OCI-LY3 (cell line): ENCODE results near the gene STOML2.

Experiments used
- EZH2phosphoT487 ChIP-seq: fragments of 200-600 bp; shearing (Covaris generic); IDR thresholded peaks from 2 replicates; pipeline ENCODE4 v1.6.1; 2018; ENCODE audit warnings: antibody characterized with exemption, mixed run types, low read depth
- TF ChIP-seq, protein P1 (sequence below): fragments of 200-600, 300-600 bp; sonication (generic); IDR thresholded peaks from 2 replicates; pipeline ENCODE4 v1.5.1; 2014; ENCODE audit warnings: antibody characterized with exemption, low read length, low read depth

- TF ChIP-seq, protein P1, sequence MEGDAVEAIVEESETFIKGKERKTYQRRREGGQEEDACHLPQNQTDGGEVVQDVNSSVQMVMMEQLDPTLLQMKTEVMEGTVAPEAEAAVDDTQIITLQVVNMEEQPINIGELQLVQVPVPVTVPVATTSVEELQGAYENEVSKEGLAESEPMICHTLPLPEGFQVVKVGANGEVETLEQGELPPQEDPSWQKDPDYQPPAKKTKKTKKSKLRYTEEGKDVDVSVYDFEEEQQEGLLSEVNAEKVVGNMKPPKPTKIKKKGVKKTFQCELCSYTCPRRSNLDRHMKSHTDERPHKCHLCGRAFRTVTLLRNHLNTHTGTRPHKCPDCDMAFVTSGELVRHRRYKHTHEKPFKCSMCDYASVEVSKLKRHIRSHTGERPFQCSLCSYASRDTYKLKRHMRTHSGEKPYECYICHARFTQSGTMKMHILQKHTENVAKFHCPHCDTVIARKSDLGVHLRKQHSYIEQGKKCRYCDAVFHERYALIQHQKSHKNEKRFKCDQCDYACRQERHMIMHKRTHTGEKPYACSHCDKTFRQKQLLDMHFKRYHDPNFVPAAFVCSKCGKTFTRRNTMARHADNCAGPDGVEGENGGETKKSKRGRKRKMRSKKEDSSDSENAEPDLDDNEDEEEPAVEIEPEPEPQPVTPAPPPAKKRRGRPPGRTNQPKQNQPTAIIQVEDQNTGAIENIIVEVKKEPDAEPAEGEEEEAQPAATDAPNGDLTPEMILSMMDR = no peak
- TF ChIP-seq EZH2phosphoT487 = no peak
These were observed 33.9 kb upstream of the STOML2 start for GRCh38 chr9:35136866-35137265.
